Measurements from ENCODE around the gene ZNF550. TPM values are rescaled to one million over a fixed set of nuclear protein-coding genes. Genes with fewer than 3 reads are reported as not detected.
"Not testable (repeated sequence)": the region's sequence is repeated elsewhere in the genome, so short reads cannot be mapped to it uniquely, and the experiment has no call there.

ZNF550 gene
- polyA plus RNA-seq, 6 donors from 2014 or later = 3.8 to 19.8 (median 9.4) TPM

GRCh38 chr19:57512845-57513244 lies 46.8 kb downstream of the ZNF550 start:
- Mint-ChIP-seq H3K9me3 (peaks cover 0 to 80% (median 60%) of the 10 kb centered on the region in 7 donors), H3K4me1 (no peaks in the 10 kb centered on the region)
- ATAC-seq (ENCODE audit: low read depth in 2 of 2) = no peak

GRCh38 chr19:57511484-57511883 lies 48.2 kb downstream of the ZNF550 start:
- H3K27ac Mint-ChIP-seq = peak overlapping the region in 1 of 6 donors; percentile 16
- H3K9me3 Mint-ChIP-seq = peaks cover 0 to 83% (median 65%) of the 10 kb centered on the region in 7 donors
- peaks cover 69 to 73% of the 10 kb centered on the region in 2 donors for H3K36me3 Mint-ChIP-seq
- DNase-seq = no peak
- no peaks in the 10 kb centered on the region for H3K27me3 Mint-ChIP-seq
- peak overlapping the region in 1 of 8 donors; percentile 42 for H3K4me3 Mint-ChIP-seq
- no peaks in the 10 kb centered on the region for H3K4me1 Mint-ChIP-seq
- no peak for ATAC-seq (ENCODE audit: low read depth in 2 of 2)

More at GRCh38 chr19:57512845-57513244, 46.8 kb downstream of the ZNF550 start:
- no peak overlapping the region for H3K27ac Mint-ChIP-seq
- H3K27me3 Mint-ChIP-seq = no peaks in the 10 kb centered on the region
- no peak for DNase-seq
- no peak overlapping the region for H3K4me3 Mint-ChIP-seq
- peaks cover 62 to 69% of the 10 kb centered on the region in 2 donors for H3K36me3 Mint-ChIP-seq

GRCh38 chr19:57506163-57506562 lies 53.5 kb downstream of the ZNF550 start:
- no peak for DNase-seq
- peak overlapping the region in 1 of 8 donors; percentile 30 for H3K4me3 Mint-ChIP-seq
- peaks cover 6 to 40% (median 33%) of the 10 kb centered on the region in 7 donors for H3K9me3 Mint-ChIP-seq
- peaks cover 70 to 77% of the 10 kb centered on the region in 2 donors for H3K36me3 Mint-ChIP-seq
- ATAC-seq (ENCODE audit: low read depth in 2 of 2) = no peak
- H3K4me1 Mint-ChIP-seq = peaks cover 10 to 27% (median 23%) of the 10 kb centered on the region in 3 donors
- peak overlapping the region in 1 of 6 donors; percentile 66 for H3K27ac Mint-ChIP-seq
- H3K27me3 Mint-ChIP-seq = no peaks in the 10 kb centered on the region

- H3K4me3 Mint-ChIP-seq = peak overlapping the region; percentile 62 to 94 (median 83)
- not testable (repeated sequence) for H3K27me3 Mint-ChIP-seq; ATAC-seq (ENCODE audit: low read depth in 2 of 2); DNase-seq
- peaks cover 2 to 23% (median 12%) of the 10 kb centered on the region in 7 donors for H3K9me3 Mint-ChIP-seq
- peaks cover 34 to 41% of the 10 kb centered on the region in 2 donors for H3K36me3 Mint-ChIP-seq
- peaks cover 26 to 43% (median 35%) of the 10 kb centered on the region in 3 donors for H3K4me1 Mint-ChIP-seq
- peak overlapping the region in 4 of 6 donors; percentile 57 to 86 (median 80) for H3K27ac Mint-ChIP-seq
These were observed 59.3 kb downstream of the ZNF550 start for GRCh38 chr19:57500400-57500799.

- ATAC-seq (ENCODE audit: low read depth in 2 of 2) = peak; percentile 95 to 97
- Mint-ChIP-seq H3K9me3 (peaks cover 2 to 23% (median 12%) of the 10 kb centered on the region in 7 donors), H3K4me1 (peaks cover 26 to 43% (median 35%) of the 10 kb centered on the region in 3 donors), H3K4me3 (peak within 1 kb of the TSS; percentile 62 to 94 (median 83)), H3K27ac (peak within 1 kb of the TSS; percentile 70 to 94 (median 92)), H3K36me3 (peaks cover 33 to 37% of the 10 kb centered on the region in 2 donors)
- peak; percentile 91 for DNase-seq
- not testable (repeated sequence) for H3K27me3 Mint-ChIP-seq
These were observed 59.8 kb downstream of the ZNF550 start, which contains the start of gene ZNF773 for GRCh38 chr19:57499680-57500395. Gene ZNF773 (plus strand): TSS chr19:57499938. CDS start chr19:57500081, 143 bp downstream.

GRCh38 chr19:57499332-57499679 lies 60.4 kb downstream of the ZNF550 start:
- Mint-ChIP-seq H3K36me3 (peaks cover 37 to 39% of the 10 kb centered on the region in 2 donors), H3K9me3 (peaks cover 2 to 28% (median 12%) of the 10 kb centered on the region in 7 donors), H3K27ac (peak overlapping the region in 5 of 6 donors; percentile 70 to 94 (median 93)), H3K4me3 (peak overlapping the region; percentile 62 to 94 (median 83)), H3K4me1 (peaks cover 26 to 43% (median 33%) of the 10 kb centered on the region in 3 donors)
- DNase-seq; H3K27me3 Mint-ChIP-seq; ATAC-seq (ENCODE audit: low read depth in 2 of 2): not testable (repeated sequence)

- peaks cover 3 to 25% (median 8%) of the 10 kb centered on the region in 7 donors for H3K9me3 Mint-ChIP-seq
- H3K4me1 Mint-ChIP-seq = peaks cover 17 to 28% (median 17%) of the 10 kb centered on the region in 3 donors
- H3K27me3 Mint-ChIP-seq = peaks cover 10 to 11% (median 10%) of the 10 kb centered on the region in 3 donors
- H3K36me3 Mint-ChIP-seq = peaks cover 24 to 57% of the 10 kb centered on the region in 2 donors
- H3K4me3 Mint-ChIP-seq = peak overlapping the region; percentile 71 to 92 (median 84)
- peak overlapping the region in 2 of 6 donors; percentile 37 to 87 for H3K27ac Mint-ChIP-seq
- ATAC-seq (ENCODE audit: low read depth in 2 of 2); DNase-seq: not testable (repeated sequence)
These were observed 71.4 kb downstream of the ZNF550 start for GRCh38 chr19:57488299-57488644.

GRCh38 chr19:57487477-57488298 lies 72.0 kb downstream of the ZNF550 start, which contains the start of gene ZNF419:
Gene ZNF419 (plus strand): TSS chr19:57487750. CDS start chr19:57487951, 201 bp downstream.
- Mint-ChIP-seq H3K9me3 (peaks cover 3 to 25% (median 8%) of the 10 kb centered on the region in 7 donors), H3K36me3 (peaks cover 20 to 51% of the 10 kb centered on the region in 2 donors), H3K4me3 (peak within 1 kb of the TSS; percentile 71 to 92 (median 86)), H3K27me3 (peaks cover 10 to 11% (median 10%) of the 10 kb centered on the region in 3 donors), H3K27ac (peak within 1 kb of the TSS; percentile 25 to 97 (median 70)), H3K4me1 (peaks cover 17 to 27% (median 17%) of the 10 kb centered on the region in 3 donors)
- ATAC-seq (ENCODE audit: low read depth in 2 of 2) (peak; percentile 94 to 98), DNase-seq (peak; percentile 89)

Other genes with a start within 250 kb of the ZNF550 start
- 10 to 100 TPM in 3 of 6 donors, 1 to 10 TPM in 3; 6.0 to 12.9 (median 9.5) TPM for gene ZNF543, start 239.4 kb downstream of the ZNF550 start, polyA plus RNA-seq (ENCODE audit: low read depth in 6 of 6)
- 1 to 10 TPM; 4.1 to 8.4 (median 5.0) TPM for gene ZNF304, start 208.6 kb downstream of the ZNF550 start, polyA plus RNA-seq (ENCODE audit: low read depth in 6 of 6)
- 10 to 100 TPM; 35.5 to 91.3 (median 45.8) TPM for gene TRAPPC2B, start 196.3 kb downstream of the ZNF550 start, polyA plus RNA-seq (ENCODE audit: low read depth in 6 of 6)
- 1 to 10 TPM in 3 of 6 donors, under 1 TPM in 2, not detected in 1; 0.71 to 2.5 (median 1.2) TPM for gene ZNF547, start 196.3 kb downstream of the ZNF550 start, polyA plus RNA-seq (ENCODE audit: low read depth in 6 of 6)
- 10 to 100 TPM; 17.4 to 28.4 (median 23.3) TPM for gene ZNF548, start 170.0 kb downstream of the ZNF550 start, polyA plus RNA-seq (ENCODE audit: low read depth in 6 of 6)
- 10 to 100 TPM in 3 of 6 donors, 1 to 10 TPM in 3; 6.1 to 13.0 (median 9.6) TPM for gene ZNF17, start 148.7 kb downstream of the ZNF550 start, polyA plus RNA-seq (ENCODE audit: low read depth in 6 of 6)
- 10 to 100 TPM in 4 of 6 donors, 1 to 10 TPM in 2; 3.7 to 23.2 (median 14.4) TPM for gene ZNF749, start 124.5 kb downstream of the ZNF550 start, polyA plus RNA-seq (ENCODE audit: low read depth in 6 of 6)
- gene VN1R1, start 102.7 kb downstream of the ZNF550 start, polyA plus RNA-seq (ENCODE audit: low read depth in 6 of 6) = 1 to 10 TPM in 2 of 6 donors, under 1 TPM in 4; 0.39 to 1.4 (median 0.88) TPM
- gene ZNF772, start 82.3 kb downstream of the ZNF550 start, polyA plus RNA-seq (ENCODE audit: low read depth in 6 of 6) = 1 to 10 TPM; 4.3 to 9.7 (median 6.8) TPM
- 10 to 100 TPM in 4 of 6 donors, 1 to 10 TPM in 2; 7.0 to 15.7 (median 12.1) TPM for gene ZNF419, start 72.1 kb downstream of the ZNF550 start, polyA plus RNA-seq (ENCODE audit: low read depth in 6 of 6)
- gene ZNF773, start 59.9 kb downstream of the ZNF550 start, polyA plus RNA-seq (ENCODE audit: low read depth in 6 of 6) = 10 to 100 TPM; 10.1 to 25.5 (median 13.1) TPM
- 10 to 100 TPM in 3 of 6 donors, 1 to 10 TPM in 3; 3.3 to 14.2 (median 9.5) TPM for gene ZNF549, start 32.5 kb downstream of the ZNF550 start, polyA plus RNA-seq (ENCODE audit: low read depth in 6 of 6)
- gene ZNF416, start 19.0 kb upstream of the ZNF550 start, polyA plus RNA-seq (ENCODE audit: low read depth in 6 of 6) = 1 to 10 TPM; 3.4 to 9.7 (median 7.7) TPM
- 10 to 100 TPM; 14.2 to 22.7 (median 17.8) TPM for gene ZIK1, start 24.3 kb upstream of the ZNF550 start, polyA plus RNA-seq (ENCODE audit: low read depth in 6 of 6)
- 10 to 100 TPM in 2 of 6 donors, 1 to 10 TPM in 4; 4.1 to 14.7 (median 7.2) TPM for gene ZNF530, start 40.0 kb upstream of the ZNF550 start, polyA plus RNA-seq (ENCODE audit: low read depth in 6 of 6)
- 10 to 100 TPM; 17.2 to 32.7 (median 20.6) TPM for gene ZNF134, start 54.4 kb upstream of the ZNF550 start, polyA plus RNA-seq (ENCODE audit: low read depth in 6 of 6)
- 10 to 100 TPM in 5 of 6 donors, not detected in 1; 17.0 to 27.4 (median 20.9) TPM for gene ZNF211, start 73.3 kb upstream of the ZNF550 start, polyA plus RNA-seq (ENCODE audit: low read depth in 6 of 6)
- not detected for gene ZSCAN4, start 109.1 kb upstream of the ZNF550 start, polyA plus RNA-seq (ENCODE audit: low read depth in 6 of 6)
- 10 to 100 TPM in 3 of 6 donors, 1 to 10 TPM in 2, under 1 TPM in 1; 0.91 to 14.1 (median 9.8) TPM for gene ZNF551, start 122.1 kb upstream of the ZNF550 start, polyA plus RNA-seq (ENCODE audit: low read depth in 6 of 6)
- 10 to 100 TPM in 2 of 6 donors, 1 to 10 TPM in 4; 4.3 to 12.9 (median 6.0) TPM for gene ZNF154, start 149.3 kb upstream of the ZNF550 start, polyA plus RNA-seq (ENCODE audit: low read depth in 6 of 6)
- gene ZNF671, start 167.8 kb upstream of the ZNF550 start, polyA plus RNA-seq (ENCODE audit: low read depth in 6 of 6) = 10 to 100 TPM; 25.2 to 41.6 (median 30.4) TPM
- 10 to 100 TPM; 11.9 to 18.4 (median 15.1) TPM for gene ZNF776, start 187.0 kb upstream of the ZNF550 start, polyA plus RNA-seq (ENCODE audit: low read depth in 6 of 6)
- 10 to 100 TPM; 17.1 to 29.8 (median 24.1) TPM for gene ZNF586, start 209.8 kb upstream of the ZNF550 start, polyA plus RNA-seq (ENCODE audit: low read depth in 6 of 6)

All from naive B cell (primary cell).